ENCODE data around the gene MAP3K4. TPM values are rescaled to one million over a fixed set of nuclear protein-coding genes. Genes with fewer than 3 reads are reported as not detected.

The MAP3K4 gene
- total RNA-seq, 2 experiments from 2014 or later, result 46.2 to 53.7 TPM

- ATAC-seq (ENCODE audit: low read depth) (no peak), DNase-seq (no peak)
- POLR2A ChIA-PET, result no interaction called here
- Mint-ChIP-seq H3K27ac (no peak overlapping the region), H3K9me3 (no peaks in the 10 kb centered on the region), H3K27me3 (no peaks in the 10 kb centered on the region), H3K4me3 (no peak overlapping the region), H3K4me1 (peaks cover 5% of the 10 kb centered on the region), H3K36me3 (peaks cover 4% of the 10 kb centered on the region)
These were observed 58.7 kb downstream of the MAP3K4 start for GRCh38 chr6:161050134-161050765.

GRCh38 chr6:161053103-161053502 lies 61.5 kb downstream of the MAP3K4 start:
- POLR2A ChIA-PET, result no interaction called here
- no peak for DNase-seq
- H3K27ac Mint-ChIP-seq, result no peak overlapping the region

GRCh38 chr6:161054876-161055275 lies 63.3 kb downstream of the MAP3K4 start:
- peaks cover 11% of the 10 kb centered on the region for H3K36me3 Mint-ChIP-seq
- no peak for ATAC-seq (ENCODE audit: low read depth)
- POLR2A ChIA-PET, result no interaction called here
- H3K4me3 Mint-ChIP-seq, result no peak overlapping the region
- H3K27ac Mint-ChIP-seq, result no peak overlapping the region
- H3K9me3 Mint-ChIP-seq, result no peaks in the 10 kb centered on the region
- no peak for DNase-seq
- no peaks in the 10 kb centered on the region for H3K27me3 Mint-ChIP-seq
- H3K4me1 Mint-ChIP-seq, result no peaks in the 10 kb centered on the region

More at GRCh38 chr6:161053103-161053502, 61.5 kb downstream of the MAP3K4 start:
- no peak for ATAC-seq (ENCODE audit: low read depth)
- no peaks in the 10 kb centered on the region for H3K27me3 Mint-ChIP-seq
- H3K9me3 Mint-ChIP-seq, result no peaks in the 10 kb centered on the region
- H3K4me3 Mint-ChIP-seq, result no peak overlapping the region
- H3K4me1 Mint-ChIP-seq, result peaks cover 3% of the 10 kb centered on the region
- H3K36me3 Mint-ChIP-seq, result peaks cover 10% of the 10 kb centered on the region

- H3K4me3 Mint-ChIP-seq, result no peak overlapping the region
- H3K9me3 Mint-ChIP-seq, result no peaks in the 10 kb centered on the region
- DNase-seq, result no peak
- no peaks in the 10 kb centered on the region for H3K27me3 Mint-ChIP-seq
- peaks cover 15% of the 10 kb centered on the region for H3K36me3 Mint-ChIP-seq
- POLR2A ChIA-PET, result no interaction called here
- H3K4me1 Mint-ChIP-seq, result no peaks in the 10 kb centered on the region
- no peak overlapping the region for H3K27ac Mint-ChIP-seq
- no peak for ATAC-seq (ENCODE audit: low read depth)
These were observed 64.9 kb downstream of the MAP3K4 start for GRCh38 chr6:161056451-161056850.

- POLR2A ChIA-PET, result no interaction called here
- Mint-ChIP-seq H3K4me3 (no peak overlapping the region), H3K4me1 (no peaks in the 10 kb centered on the region), H3K9me3 (no peaks in the 10 kb centered on the region), H3K36me3 (peaks cover 16% of the 10 kb centered on the region), H3K27ac (no peak overlapping the region), H3K27me3 (no peaks in the 10 kb centered on the region)
- DNase-seq (no peak), ATAC-seq (ENCODE audit: low read depth) (no peak)
These were observed 65.8 kb downstream of the MAP3K4 start for GRCh38 chr6:161057103-161058091.

GRCh38 chr6:161058741-161059140 lies 67.2 kb downstream of the MAP3K4 start:
- POLR2A ChIA-PET, result no interaction called here
- Mint-ChIP-seq H3K36me3 (peaks cover 19% of the 10 kb centered on the region), H3K27me3 (no peaks in the 10 kb centered on the region), H3K4me3 (no peak overlapping the region), H3K9me3 (no peaks in the 10 kb centered on the region), H3K27ac (no peak overlapping the region), H3K4me1 (no peaks in the 10 kb centered on the region)
- ATAC-seq (ENCODE audit: low read depth) (no peak), DNase-seq (no peak)

GRCh38 chr6:161061576-161061975 lies 70.0 kb downstream of the MAP3K4 start:
- no peak for DNase-seq
- no peak overlapping the region for H3K27ac Mint-ChIP-seq
- no peaks in the 10 kb centered on the region for H3K9me3 Mint-ChIP-seq
- H3K27me3 Mint-ChIP-seq, result no peaks in the 10 kb centered on the region
- H3K36me3 Mint-ChIP-seq, result peaks cover 21% of the 10 kb centered on the region
- H3K4me1 Mint-ChIP-seq, result peaks cover 1% of the 10 kb centered on the region
- POLR2A ChIA-PET, result no interaction called here
- H3K4me3 Mint-ChIP-seq, result no peak overlapping the region
- no peak for ATAC-seq (ENCODE audit: low read depth)

GRCh38 chr6:161064915-161065314 lies 73.3 kb downstream of the MAP3K4 start:
- POLR2A ChIA-PET, result no interaction called here
- Mint-ChIP-seq H3K27me3 (no peaks in the 10 kb centered on the region), H3K9me3 (no peaks in the 10 kb centered on the region), H3K27ac (no peak overlapping the region), H3K4me1 (peaks cover 1% of the 10 kb centered on the region), H3K36me3 (peaks cover 16% of the 10 kb centered on the region), H3K4me3 (no peak overlapping the region)
- DNase-seq (no peak), ATAC-seq (ENCODE audit: low read depth) (no peak)

- H3K27ac Mint-ChIP-seq, result peak overlapping the region; percentile 41
- peaks cover 1% of the 10 kb centered on the region for H3K4me1 Mint-ChIP-seq
- POLR2A ChIA-PET, result no interaction called here
- H3K27me3 Mint-ChIP-seq, result no peaks in the 10 kb centered on the region
- ATAC-seq (ENCODE audit: low read depth), result no peak
- H3K4me3 Mint-ChIP-seq, result no peak overlapping the region
- no peak for DNase-seq
- peaks cover 11% of the 10 kb centered on the region for H3K36me3 Mint-ChIP-seq
- H3K9me3 Mint-ChIP-seq, result no peaks in the 10 kb centered on the region
These were observed 74.9 kb downstream of the MAP3K4 start for GRCh38 chr6:161066511-161066910.

- peaks cover 8% of the 10 kb centered on the region for H3K36me3 Mint-ChIP-seq
- ATAC-seq (ENCODE audit: low read depth), result no peak
- peaks cover 1% of the 10 kb centered on the region for H3K4me1 Mint-ChIP-seq
- no peaks in the 10 kb centered on the region for H3K27me3 Mint-ChIP-seq
- no peak overlapping the region for H3K4me3 Mint-ChIP-seq
- no peaks in the 10 kb centered on the region for H3K9me3 Mint-ChIP-seq
- H3K27ac Mint-ChIP-seq, result no peak overlapping the region
- POLR2A ChIA-PET, result no interaction called here
- no peak for DNase-seq
These were observed 76.2 kb downstream of the MAP3K4 start for GRCh38 chr6:161067749-161068148.

- Mint-ChIP-seq H3K36me3 (peaks cover 6% of the 10 kb centered on the region), H3K9me3 (no peaks in the 10 kb centered on the region), H3K4me1 (peaks cover 1% of the 10 kb centered on the region), H3K27me3 (no peaks in the 10 kb centered on the region), H3K4me3 (no peak overlapping the region), H3K27ac (no peak overlapping the region)
- DNase-seq (no peak), ATAC-seq (ENCODE audit: low read depth) (no peak)
- POLR2A ChIA-PET, result no interaction called here
These were observed 76.8 kb downstream of the MAP3K4 start for GRCh38 chr6:161068321-161068741.

- no peaks in the 10 kb centered on the region for H3K4me1 Mint-ChIP-seq
- ATAC-seq (ENCODE audit: low read depth), result no peak
- H3K27ac Mint-ChIP-seq, result no peak overlapping the region
- no peak for DNase-seq
- H3K27me3 Mint-ChIP-seq, result no peaks in the 10 kb centered on the region
- no peak overlapping the region for H3K4me3 Mint-ChIP-seq
- peaks cover 3% of the 10 kb centered on the region for H3K36me3 Mint-ChIP-seq
- H3K9me3 Mint-ChIP-seq, result no peaks in the 10 kb centered on the region
- POLR2A ChIA-PET, result no interaction called here
These were observed 82.4 kb downstream of the MAP3K4 start for GRCh38 chr6:161073930-161074329.

GRCh38 chr6:161074496-161075121 lies 83.0 kb downstream of the MAP3K4 start:
- Mint-ChIP-seq H3K36me3 (peaks cover 3% of the 10 kb centered on the region), H3K27me3 (no peaks in the 10 kb centered on the region), H3K27ac (no peak overlapping the region), H3K4me3 (no peak overlapping the region), H3K4me1 (peaks cover 3% of the 10 kb centered on the region), H3K9me3 (no peaks in the 10 kb centered on the region)
- POLR2A ChIA-PET, result no interaction called here
- ATAC-seq (ENCODE audit: low read depth) (no peak), DNase-seq (no peak)
